H1 (cell line): Measurements from ENCODE around the gene PPP1R1B. TPM values are rescaled to one million over a fixed set of nuclear protein-coding genes. Genes with fewer than 3 reads are reported as not detected.

ENCODE experiments used
- CBX5 ChIP-seq: fragments of 300-800, 300-1000 bp; sonication (generic); IDR thresholded peaks from 2 replicates; pipeline ENCODE4 v1.7.1; 2016; ENCODE audit warnings: antibody characterized with exemption, low read length, low read depth
- MAFK ChIP-seq: IDR thresholded peaks from 2 replicates; pipeline ENCODE4 v1.6.1; 2012; ENCODE audit warnings: low read depth, mild to moderate bottlenecking, improper control_type of control experiment, low read length
- RXRA ChIP-seq: IDR thresholded peaks from 2 replicates; pipeline ENCODE4 v1.6.1; 2011; ENCODE audit warnings: low read depth, mild to moderate bottlenecking, low read length, moderate library complexity; ENCODE audit not compliant: insufficient read depth
- polyA plus RNA-seq, 7 experiments: library from polyadenylated mRNA; depleted of rRNA in 3 of 7; stranded (reverse) in 5 of 7; unstranded in 2 of 7; fragments of >200 nt in 5 of 7; fragments of 200-250 nt in 2 of 7; gene quantifications; 1 replicate in 5 of 7; 2 replicates in 1 of 7; 4 replicates in 1 of 7; pipeline versions ENCODE4 v1.2.1 to v1.2.3, GENCODE V29; 2011 to 2013; ENCODE audit warnings: missing spikeins in 2 of 7, mixed read lengths in 2 of 7
- total RNA-seq: library from RNA; stranded (reverse); fragmentation: NEBNext Ultra II Directional; extraction: Animal tissue kit (Norgen Biotek cat#: 25700); gene quantifications from 2 replicates; pipeline ENCODE4 v1.2.1, GENCODE V29; 2021
- TF ChIP-seq, protein P1 (sequence below): fragments of 300-600 bp; sonication (generic); IDR thresholded peaks from 2 replicates; pipeline ENCODE4 v1.7.1; 2012; ENCODE audit warnings: low read length, moderate library complexity, mild to moderate bottlenecking, inconsistent platforms; ENCODE audit not compliant: insufficient replicate concordance

The PPP1R1B gene
- total and polyA plus RNA-seq, 2 of the 8 experiments (the other 6 are each of a cell fraction or from before 2014, with no cell fraction given), result 10.7 to 22.3 TPM

- TF ChIP-seq, protein P1, sequence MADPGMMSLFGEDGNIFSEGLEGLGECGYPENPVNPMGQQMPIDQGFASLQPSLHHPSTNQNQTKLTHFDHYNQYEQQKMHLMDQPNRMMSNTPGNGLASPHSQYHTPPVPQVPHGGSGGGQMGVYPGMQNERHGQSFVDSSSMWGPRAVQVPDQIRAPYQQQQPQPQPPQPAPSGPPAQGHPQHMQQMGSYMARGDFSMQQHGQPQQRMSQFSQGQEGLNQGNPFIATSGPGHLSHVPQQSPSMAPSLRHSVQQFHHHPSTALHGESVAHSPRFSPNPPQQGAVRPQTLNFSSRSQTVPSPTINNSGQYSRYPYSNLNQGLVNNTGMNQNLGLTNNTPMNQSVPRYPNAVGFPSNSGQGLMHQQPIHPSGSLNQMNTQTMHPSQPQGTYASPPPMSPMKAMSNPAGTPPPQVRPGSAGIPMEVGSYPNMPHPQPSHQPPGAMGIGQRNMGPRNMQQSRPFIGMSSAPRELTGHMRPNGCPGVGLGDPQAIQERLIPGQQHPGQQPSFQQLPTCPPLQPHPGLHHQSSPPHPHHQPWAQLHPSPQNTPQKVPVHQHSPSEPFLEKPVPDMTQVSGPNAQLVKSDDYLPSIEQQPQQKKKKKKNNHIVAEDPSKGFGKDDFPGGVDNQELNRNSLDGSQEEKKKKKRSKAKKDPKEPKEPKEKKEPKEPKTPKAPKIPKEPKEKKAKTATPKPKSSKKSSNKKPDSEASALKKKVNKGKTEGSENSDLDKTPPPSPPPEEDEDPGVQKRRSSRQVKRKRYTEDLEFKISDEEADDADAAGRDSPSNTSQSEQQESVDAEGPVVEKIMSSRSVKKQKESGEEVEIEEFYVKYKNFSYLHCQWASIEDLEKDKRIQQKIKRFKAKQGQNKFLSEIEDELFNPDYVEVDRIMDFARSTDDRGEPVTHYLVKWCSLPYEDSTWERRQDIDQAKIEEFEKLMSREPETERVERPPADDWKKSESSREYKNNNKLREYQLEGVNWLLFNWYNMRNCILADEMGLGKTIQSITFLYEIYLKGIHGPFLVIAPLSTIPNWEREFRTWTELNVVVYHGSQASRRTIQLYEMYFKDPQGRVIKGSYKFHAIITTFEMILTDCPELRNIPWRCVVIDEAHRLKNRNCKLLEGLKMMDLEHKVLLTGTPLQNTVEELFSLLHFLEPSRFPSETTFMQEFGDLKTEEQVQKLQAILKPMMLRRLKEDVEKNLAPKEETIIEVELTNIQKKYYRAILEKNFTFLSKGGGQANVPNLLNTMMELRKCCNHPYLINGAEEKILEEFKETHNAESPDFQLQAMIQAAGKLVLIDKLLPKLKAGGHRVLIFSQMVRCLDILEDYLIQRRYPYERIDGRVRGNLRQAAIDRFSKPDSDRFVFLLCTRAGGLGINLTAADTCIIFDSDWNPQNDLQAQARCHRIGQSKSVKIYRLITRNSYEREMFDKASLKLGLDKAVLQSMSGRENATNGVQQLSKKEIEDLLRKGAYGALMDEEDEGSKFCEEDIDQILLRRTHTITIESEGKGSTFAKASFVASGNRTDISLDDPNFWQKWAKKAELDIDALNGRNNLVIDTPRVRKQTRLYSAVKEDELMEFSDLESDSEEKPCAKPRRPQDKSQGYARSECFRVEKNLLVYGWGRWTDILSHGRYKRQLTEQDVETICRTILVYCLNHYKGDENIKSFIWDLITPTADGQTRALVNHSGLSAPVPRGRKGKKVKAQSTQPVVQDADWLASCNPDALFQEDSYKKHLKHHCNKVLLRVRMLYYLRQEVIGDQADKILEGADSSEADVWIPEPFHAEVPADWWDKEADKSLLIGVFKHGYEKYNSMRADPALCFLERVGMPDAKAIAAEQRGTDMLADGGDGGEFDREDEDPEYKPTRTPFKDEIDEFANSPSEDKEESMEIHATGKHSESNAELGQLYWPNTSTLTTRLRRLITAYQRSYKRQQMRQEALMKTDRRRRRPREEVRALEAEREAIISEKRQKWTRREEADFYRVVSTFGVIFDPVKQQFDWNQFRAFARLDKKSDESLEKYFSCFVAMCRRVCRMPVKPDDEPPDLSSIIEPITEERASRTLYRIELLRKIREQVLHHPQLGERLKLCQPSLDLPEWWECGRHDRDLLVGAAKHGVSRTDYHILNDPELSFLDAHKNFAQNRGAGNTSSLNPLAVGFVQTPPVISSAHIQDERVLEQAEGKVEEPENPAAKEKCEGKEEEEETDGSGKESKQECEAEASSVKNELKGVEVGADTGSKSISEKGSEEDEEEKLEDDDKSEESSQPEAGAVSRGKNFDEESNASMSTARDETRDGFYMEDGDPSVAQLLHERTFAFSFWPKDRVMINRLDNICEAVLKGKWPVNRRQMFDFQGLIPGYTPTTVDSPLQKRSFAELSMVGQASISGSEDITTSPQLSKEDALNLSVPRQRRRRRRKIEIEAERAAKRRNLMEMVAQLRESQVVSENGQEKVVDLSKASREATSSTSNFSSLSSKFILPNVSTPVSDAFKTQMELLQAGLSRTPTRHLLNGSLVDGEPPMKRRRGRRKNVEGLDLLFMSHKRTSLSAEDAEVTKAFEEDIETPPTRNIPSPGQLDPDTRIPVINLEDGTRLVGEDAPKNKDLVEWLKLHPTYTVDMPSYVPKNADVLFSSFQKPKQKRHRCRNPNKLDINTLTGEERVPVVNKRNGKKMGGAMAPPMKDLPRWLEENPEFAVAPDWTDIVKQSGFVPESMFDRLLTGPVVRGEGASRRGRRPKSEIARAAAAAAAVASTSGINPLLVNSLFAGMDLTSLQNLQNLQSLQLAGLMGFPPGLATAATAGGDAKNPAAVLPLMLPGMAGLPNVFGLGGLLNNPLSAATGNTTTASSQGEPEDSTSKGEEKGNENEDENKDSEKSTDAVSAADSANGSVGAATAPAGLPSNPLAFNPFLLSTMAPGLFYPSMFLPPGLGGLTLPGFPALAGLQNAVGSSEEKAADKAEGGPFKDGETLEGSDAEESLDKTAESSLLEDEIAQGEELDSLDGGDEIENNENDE, result no peak
- TF ChIP-seq RXRA (no peak), MAFK (no peak), CBX5 (no peak)
- TF ChIP-seq, all 59 proteins: peak for 0
Observed at GRCh38 chr17:39677072-39677471, 50.3 kb downstream of the PPP1R1B start (continued).
